WTC11 (cell line): ENCODE data around the gene CACNA1C.
"Not testable (repeated sequence)": the region's sequence is repeated elsewhere in the genome, so short reads cannot be mapped to it uniquely, and the experiment has no call there.

ENCODE experiments used
- NFYB ChIP-seq: sonication (generic); formaldehyde crosslinking; conservative IDR thresholded peaks from 2 replicates; pipeline ENCODE4 v1.8.0; 2022; ENCODE audit warnings: low read depth, missing genetic modification reagents
- TF ChIP-seq, protein P1 (sequence below): fragments of 250-450 bp; sonication (Bioruptor Pico); IDR thresholded peaks from 2 replicates; pipeline ENCODE4 v1.8.0; 2021; ENCODE audit warnings: mild to moderate bottlenecking
- TF ChIP-seq, protein P2 (sequence below): fragments of 200-600 bp; IDR thresholded peaks from 2 replicates; pipeline ENCODE4 v1.8.0; 2022; ENCODE audit warnings: antibody characterized with exemption
- TF ChIP-seq, protein P3 (sequence below): sonication (generic); formaldehyde crosslinking; IDR thresholded peaks from 2 replicates; pipeline ENCODE4 v1.8.1; 2022; ENCODE audit warnings: mild to moderate bottlenecking, moderate library complexity, missing genetic modification reagents

DNA sequence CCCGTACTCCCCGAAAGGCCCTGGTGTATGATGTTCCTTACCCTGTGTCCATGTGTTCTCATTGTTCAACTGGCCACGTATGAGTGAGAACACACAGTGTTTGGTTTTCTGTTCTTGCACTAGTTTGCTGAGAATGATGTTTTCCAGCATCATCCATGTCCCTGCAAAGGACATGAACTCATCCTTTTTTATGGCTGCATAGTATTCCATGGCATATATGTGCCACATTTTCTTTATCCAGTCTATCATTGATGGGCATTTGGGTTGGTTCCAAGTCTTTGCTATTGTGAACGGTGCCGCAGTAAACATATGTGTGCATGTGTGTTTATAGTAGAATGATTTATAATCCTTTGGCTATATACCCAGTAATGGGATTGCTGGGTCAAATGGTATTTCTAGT, 49.9 kb downstream of the CACNA1C start:
- TF ChIP-seq, protein P1, sequence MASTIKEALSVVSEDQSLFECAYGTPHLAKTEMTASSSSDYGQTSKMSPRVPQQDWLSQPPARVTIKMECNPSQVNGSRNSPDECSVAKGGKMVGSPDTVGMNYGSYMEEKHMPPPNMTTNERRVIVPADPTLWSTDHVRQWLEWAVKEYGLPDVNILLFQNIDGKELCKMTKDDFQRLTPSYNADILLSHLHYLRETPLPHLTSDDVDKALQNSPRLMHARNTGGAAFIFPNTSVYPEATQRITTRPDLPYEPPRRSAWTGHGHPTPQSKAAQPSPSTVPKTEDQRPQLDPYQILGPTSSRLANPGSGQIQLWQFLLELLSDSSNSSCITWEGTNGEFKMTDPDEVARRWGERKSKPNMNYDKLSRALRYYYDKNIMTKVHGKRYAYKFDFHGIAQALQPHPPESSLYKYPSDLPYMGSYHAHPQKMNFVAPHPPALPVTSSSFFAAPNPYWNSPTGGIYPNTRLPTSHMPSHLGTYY = not testable (repeated sequence)
- TF ChIP-seq, protein P2, sequence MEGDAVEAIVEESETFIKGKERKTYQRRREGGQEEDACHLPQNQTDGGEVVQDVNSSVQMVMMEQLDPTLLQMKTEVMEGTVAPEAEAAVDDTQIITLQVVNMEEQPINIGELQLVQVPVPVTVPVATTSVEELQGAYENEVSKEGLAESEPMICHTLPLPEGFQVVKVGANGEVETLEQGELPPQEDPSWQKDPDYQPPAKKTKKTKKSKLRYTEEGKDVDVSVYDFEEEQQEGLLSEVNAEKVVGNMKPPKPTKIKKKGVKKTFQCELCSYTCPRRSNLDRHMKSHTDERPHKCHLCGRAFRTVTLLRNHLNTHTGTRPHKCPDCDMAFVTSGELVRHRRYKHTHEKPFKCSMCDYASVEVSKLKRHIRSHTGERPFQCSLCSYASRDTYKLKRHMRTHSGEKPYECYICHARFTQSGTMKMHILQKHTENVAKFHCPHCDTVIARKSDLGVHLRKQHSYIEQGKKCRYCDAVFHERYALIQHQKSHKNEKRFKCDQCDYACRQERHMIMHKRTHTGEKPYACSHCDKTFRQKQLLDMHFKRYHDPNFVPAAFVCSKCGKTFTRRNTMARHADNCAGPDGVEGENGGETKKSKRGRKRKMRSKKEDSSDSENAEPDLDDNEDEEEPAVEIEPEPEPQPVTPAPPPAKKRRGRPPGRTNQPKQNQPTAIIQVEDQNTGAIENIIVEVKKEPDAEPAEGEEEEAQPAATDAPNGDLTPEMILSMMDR = not testable (repeated sequence)
- TF ChIP-seq NFYB (CRISPR knock-in tag) = not testable (repeated sequence)
- TF ChIP-seq, protein P3, sequence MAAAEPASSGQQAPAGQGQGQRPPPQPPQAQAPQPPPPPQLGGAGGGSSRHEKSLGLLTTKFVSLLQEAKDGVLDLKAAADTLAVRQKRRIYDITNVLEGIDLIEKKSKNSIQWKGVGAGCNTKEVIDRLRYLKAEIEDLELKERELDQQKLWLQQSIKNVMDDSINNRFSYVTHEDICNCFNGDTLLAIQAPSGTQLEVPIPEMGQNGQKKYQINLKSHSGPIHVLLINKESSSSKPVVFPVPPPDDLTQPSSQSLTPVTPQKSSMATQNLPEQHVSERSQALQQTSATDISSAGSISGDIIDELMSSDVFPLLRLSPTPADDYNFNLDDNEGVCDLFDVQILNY (CRISPR knock-in tag) = not testable (repeated sequence)
